Neural cell (in vitro differentiated cells): Measurements from ENCODE around the gene PAK5.

ENCODE experiments used
- EP300 ChIP-seq: fragments of 450-650 bp; conservative IDR thresholded peaks from 2 replicates; pipeline ENCODE4 v1.6.1; 2014; ENCODE audit warnings: antibody characterized with exemption, mild to moderate bottlenecking, moderate library complexity; ENCODE audit not compliant: poor library complexity, severe bottlenecking
- EZH2 ChIP-seq: fragments of 200-600, 300-800 bp; shearing (Covaris generic), sonication (generic); IDR thresholded peaks from 2 replicates; pipeline ENCODE4 v1.6.1; 2014; ENCODE audit warnings: antibody characterized with exemption, low read length, borderline replicate concordance, mild to moderate bottlenecking; ENCODE audit not compliant: insufficient read depth, poor library complexity, severe bottlenecking
- MXI1 ChIP-seq: fragments of 450-650 bp; conservative IDR thresholded peaks from 2 replicates; pipeline ENCODE4 v1.6.1; 2014; ENCODE audit warnings: antibody characterized with exemption, mild to moderate bottlenecking; ENCODE audit not compliant: poor library complexity, severe bottlenecking
- POLR2AphosphoS5 ChIP-seq: IDR thresholded peaks from 2 replicates; pipeline ENCODE4 v1.6.1; 2012
- RAD21 ChIP-seq: fragments of 450-650 bp; conservative IDR thresholded peaks from 2 replicates; pipeline ENCODE4 v1.6.1; 2014; ENCODE audit warnings: antibody characterized with exemption, mild to moderate bottlenecking, moderate library complexity
- SMC3 ChIP-seq: fragments of 450-650 bp; conservative IDR thresholded peaks from 2 replicates; pipeline ENCODE4 v1.6.1; 2014; ENCODE audit warnings: antibody characterized with exemption, mild to moderate bottlenecking, moderate library complexity; ENCODE audit not compliant: poor library complexity
- TF ChIP-seq, protein P1 (sequence below): fragments of 450-650 bp; IDR thresholded peaks from 2 replicates; pipeline ENCODE4 v1.5.1; 2014; ENCODE audit warnings: antibody characterized with exemption, mild to moderate bottlenecking, moderate library complexity; ENCODE audit not compliant: poor library complexity, severe bottlenecking
- TF ChIP-seq, protein P2 (sequence below): IDR thresholded peaks from 2 replicates; pipeline ENCODE4 v1.6.1; 2012; ENCODE audit warnings: borderline replicate concordance

DNA sequence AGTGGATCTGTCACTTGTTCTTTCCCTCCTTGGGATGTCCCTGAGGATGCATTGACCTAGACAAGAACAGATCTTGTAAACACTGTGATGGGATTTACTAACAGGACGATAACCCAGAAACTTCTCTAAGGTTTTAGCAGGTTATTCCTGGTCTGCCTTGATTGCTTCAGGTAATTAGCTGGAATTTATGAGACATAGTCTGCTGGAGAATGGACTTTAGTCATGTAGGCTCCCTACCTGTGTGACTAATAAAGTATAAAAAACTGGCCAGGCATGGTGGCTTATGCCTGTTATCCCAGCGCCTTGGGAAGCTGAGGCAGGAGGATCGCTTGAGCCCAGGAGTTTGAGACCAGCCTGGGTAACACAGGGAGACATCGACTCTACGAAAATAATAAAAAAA, 96.1 kb downstream of the PAK5 start:
- TF ChIP-seq, protein P1, sequence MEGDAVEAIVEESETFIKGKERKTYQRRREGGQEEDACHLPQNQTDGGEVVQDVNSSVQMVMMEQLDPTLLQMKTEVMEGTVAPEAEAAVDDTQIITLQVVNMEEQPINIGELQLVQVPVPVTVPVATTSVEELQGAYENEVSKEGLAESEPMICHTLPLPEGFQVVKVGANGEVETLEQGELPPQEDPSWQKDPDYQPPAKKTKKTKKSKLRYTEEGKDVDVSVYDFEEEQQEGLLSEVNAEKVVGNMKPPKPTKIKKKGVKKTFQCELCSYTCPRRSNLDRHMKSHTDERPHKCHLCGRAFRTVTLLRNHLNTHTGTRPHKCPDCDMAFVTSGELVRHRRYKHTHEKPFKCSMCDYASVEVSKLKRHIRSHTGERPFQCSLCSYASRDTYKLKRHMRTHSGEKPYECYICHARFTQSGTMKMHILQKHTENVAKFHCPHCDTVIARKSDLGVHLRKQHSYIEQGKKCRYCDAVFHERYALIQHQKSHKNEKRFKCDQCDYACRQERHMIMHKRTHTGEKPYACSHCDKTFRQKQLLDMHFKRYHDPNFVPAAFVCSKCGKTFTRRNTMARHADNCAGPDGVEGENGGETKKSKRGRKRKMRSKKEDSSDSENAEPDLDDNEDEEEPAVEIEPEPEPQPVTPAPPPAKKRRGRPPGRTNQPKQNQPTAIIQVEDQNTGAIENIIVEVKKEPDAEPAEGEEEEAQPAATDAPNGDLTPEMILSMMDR, result no peak
- no peak for TF ChIP-seq MXI1
- TF ChIP-seq, protein P2, sequence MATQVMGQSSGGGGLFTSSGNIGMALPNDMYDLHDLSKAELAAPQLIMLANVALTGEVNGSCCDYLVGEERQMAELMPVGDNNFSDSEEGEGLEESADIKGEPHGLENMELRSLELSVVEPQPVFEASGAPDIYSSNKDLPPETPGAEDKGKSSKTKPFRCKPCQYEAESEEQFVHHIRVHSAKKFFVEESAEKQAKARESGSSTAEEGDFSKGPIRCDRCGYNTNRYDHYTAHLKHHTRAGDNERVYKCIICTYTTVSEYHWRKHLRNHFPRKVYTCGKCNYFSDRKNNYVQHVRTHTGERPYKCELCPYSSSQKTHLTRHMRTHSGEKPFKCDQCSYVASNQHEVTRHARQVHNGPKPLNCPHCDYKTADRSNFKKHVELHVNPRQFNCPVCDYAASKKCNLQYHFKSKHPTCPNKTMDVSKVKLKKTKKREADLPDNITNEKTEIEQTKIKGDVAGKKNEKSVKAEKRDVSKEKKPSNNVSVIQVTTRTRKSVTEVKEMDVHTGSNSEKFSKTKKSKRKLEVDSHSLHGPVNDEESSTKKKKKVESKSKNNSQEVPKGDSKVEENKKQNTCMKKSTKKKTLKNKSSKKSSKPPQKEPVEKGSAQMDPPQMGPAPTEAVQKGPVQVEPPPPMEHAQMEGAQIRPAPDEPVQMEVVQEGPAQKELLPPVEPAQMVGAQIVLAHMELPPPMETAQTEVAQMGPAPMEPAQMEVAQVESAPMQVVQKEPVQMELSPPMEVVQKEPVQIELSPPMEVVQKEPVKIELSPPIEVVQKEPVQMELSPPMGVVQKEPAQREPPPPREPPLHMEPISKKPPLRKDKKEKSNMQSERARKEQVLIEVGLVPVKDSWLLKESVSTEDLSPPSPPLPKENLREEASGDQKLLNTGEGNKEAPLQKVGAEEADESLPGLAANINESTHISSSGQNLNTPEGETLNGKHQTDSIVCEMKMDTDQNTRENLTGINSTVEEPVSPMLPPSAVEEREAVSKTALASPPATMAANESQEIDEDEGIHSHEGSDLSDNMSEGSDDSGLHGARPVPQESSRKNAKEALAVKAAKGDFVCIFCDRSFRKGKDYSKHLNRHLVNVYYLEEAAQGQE, result no peak
- TF ChIP-seq RAD21, result no peak
- no peak for TF ChIP-seq POLR2AphosphoS5
- no peak for TF ChIP-seq SMC3
- TF ChIP-seq EZH2, result no peak
- no peak for TF ChIP-seq EP300
